ENCODE measurements around the gene MAJIN.

DNA sequence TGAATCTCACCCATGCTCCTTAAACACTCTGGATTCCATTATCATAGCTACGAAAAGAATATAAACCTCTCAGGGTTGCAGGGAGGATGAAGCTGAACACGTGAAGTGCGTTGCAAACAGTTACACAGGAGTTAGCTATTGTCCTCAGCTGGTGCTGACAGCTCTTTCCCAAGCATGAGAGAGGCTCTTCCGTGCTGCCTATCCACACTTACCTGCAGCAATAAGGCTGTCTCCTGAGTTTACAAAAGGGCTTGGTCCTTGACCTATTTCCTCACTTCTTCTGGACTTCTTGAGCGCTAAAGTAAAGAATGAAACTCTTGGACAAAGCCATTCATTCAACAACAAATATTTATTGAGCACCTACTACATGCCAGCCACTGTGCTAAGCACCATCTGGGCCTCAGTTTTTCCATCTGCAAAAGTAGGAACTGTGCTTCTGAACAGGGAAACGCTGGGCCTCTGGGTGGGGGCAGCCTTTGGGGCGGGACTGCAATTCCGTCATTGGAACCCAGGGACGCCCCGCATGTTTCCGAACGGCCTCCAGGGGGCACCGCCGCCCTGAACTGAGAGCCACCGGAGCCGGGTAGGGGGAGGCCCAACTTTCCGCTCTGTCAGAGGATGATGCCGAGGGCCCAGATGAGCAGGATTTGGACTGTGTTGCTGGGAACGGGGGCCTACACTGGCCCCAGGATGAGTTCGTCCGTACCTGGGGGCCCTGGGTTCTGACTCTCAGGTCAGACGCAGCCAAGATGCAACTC, 41.4 kb upstream of the MAJIN start:
- TF ChIP-seq EZH2phosphoT487 (IDR thresholded peaks at IDR 0.05; ENCODE audit: unreplicated experiment) (no peak), EZH2 (IDR thresholded peaks at IDR 0.05; ENCODE audit: low read depth, unreplicated experiment) (no peak), POLR2AphosphoS5 (IDR thresholded peaks at IDR 0.05; ENCODE audit: low read depth) (peak; percentile 61)
- TF ChIP-seq, protein P1, sequence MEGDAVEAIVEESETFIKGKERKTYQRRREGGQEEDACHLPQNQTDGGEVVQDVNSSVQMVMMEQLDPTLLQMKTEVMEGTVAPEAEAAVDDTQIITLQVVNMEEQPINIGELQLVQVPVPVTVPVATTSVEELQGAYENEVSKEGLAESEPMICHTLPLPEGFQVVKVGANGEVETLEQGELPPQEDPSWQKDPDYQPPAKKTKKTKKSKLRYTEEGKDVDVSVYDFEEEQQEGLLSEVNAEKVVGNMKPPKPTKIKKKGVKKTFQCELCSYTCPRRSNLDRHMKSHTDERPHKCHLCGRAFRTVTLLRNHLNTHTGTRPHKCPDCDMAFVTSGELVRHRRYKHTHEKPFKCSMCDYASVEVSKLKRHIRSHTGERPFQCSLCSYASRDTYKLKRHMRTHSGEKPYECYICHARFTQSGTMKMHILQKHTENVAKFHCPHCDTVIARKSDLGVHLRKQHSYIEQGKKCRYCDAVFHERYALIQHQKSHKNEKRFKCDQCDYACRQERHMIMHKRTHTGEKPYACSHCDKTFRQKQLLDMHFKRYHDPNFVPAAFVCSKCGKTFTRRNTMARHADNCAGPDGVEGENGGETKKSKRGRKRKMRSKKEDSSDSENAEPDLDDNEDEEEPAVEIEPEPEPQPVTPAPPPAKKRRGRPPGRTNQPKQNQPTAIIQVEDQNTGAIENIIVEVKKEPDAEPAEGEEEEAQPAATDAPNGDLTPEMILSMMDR (conservative IDR thresholded peaks at IDR 0.05; ENCODE audit: low read depth in 2 of 2): peak; percentile 75 to 86
- TF ChIP-seq, protein P2, sequence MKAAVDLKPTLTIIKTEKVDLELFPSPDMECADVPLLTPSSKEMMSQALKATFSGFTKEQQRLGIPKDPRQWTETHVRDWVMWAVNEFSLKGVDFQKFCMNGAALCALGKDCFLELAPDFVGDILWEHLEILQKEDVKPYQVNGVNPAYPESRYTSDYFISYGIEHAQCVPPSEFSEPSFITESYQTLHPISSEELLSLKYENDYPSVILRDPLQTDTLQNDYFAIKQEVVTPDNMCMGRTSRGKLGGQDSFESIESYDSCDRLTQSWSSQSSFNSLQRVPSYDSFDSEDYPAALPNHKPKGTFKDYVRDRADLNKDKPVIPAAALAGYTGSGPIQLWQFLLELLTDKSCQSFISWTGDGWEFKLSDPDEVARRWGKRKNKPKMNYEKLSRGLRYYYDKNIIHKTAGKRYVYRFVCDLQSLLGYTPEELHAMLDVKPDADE (IDR thresholded peaks at IDR 0.05): 0 out of 2 replicates have a peak, but pooled peaks have one; percentile 23
